Stimulated activated CD8-positive, alpha-beta memory T cell treated with anti-CD3 and anti-CD28 coated beads, Interleukin-2, amount 100 ng/mL, for 1 hour (primary cell): ENCODE results near the gene TEAD1.

Source experiments
- DNase-seq, 2 donors: peaks; one replicate each; pipeline ENCODE4 v3.0.0-alpha.2; 2020; ENCODE audit warnings: low read depth in 2 of 2

Gene TEAD1

GRCh38 chr11:12809864-12810567 lies 135.8 kb downstream of the TEAD1 start:
- no peak for DNase-seq

DNA sequence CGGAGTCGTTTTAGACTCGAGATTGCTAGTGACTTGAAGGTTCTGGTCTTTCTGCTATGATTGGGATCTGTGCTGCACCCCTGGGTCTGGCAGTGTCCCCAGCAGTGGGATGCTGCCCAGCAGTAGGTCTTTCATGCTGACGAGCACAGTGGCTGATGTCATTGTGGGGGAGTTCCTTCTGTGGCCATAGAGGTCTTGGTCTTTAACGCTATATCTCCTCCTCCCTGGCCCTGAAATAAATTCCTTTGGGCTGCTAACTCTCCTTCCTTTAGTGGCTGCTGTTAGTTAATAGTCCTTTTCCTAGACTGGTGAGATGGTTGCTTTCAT lies 136.3 kb downstream of the TEAD1 start:
- no peak for DNase-seq

DNA sequence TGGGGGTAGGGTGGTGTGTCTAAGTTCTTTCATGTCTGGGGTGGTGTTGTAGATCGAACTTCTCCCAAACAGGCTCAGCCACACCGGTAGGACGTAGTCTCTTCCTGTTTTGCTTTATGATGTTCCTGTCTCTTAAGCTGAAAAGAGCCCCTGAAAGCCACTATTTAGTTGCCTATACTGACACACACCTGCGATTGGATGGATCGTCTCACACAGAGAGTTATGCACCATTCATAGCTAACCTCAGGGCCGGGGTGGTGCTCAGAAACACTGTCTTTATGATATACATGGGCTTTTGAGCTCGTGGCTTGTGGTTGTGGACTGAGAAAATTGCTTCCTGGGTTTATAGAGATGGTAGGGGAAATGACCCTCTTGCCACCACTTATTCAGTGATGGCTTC lies 137.6 kb downstream of the TEAD1 start:
- no peak for DNase-seq

DNA sequence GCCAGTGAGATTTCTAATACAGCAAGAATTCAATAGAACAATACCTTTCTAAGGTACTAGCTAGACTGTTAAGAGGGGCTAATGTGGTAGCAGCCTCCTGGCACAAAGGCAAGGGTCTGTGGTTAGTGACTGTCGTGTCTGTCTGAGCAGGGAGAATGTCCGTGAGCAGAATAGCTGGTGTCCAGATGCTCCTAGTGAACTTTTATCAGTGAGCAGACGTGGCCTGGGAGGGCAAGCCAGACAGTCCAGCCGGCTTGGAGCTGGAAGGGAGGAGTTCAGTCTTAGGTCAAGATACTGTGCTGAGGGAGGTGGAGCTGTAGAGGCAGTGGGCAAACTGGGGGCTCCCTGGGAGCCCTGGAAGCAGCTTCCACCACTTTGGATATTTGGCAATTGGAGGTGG lies 138.6 kb downstream of the TEAD1 start:
- no peak for DNase-seq

- DNase-seq, result no peak
Observed at GRCh38 chr11:12813371-12814225, 139.4 kb downstream of the TEAD1 start.

DNA sequence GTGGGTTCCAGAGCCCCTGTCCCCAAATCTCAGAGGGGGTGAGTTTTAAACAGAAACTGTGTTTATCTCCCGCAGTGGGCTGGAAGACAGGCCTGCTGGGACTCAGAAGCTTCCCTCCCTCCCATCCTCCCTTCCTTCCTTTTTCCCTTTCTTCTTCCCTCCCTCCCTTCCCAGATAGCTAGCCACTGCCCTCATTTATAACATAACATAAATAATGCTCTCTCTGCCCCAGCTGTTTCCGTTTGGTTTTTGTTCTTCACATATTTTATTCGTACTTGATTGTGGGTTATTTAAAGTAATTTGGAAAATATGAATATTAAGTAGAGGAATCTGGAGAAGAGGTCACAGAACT lies 140.9 kb downstream of the TEAD1 start:
- DNase-seq, result no peak

DNA sequence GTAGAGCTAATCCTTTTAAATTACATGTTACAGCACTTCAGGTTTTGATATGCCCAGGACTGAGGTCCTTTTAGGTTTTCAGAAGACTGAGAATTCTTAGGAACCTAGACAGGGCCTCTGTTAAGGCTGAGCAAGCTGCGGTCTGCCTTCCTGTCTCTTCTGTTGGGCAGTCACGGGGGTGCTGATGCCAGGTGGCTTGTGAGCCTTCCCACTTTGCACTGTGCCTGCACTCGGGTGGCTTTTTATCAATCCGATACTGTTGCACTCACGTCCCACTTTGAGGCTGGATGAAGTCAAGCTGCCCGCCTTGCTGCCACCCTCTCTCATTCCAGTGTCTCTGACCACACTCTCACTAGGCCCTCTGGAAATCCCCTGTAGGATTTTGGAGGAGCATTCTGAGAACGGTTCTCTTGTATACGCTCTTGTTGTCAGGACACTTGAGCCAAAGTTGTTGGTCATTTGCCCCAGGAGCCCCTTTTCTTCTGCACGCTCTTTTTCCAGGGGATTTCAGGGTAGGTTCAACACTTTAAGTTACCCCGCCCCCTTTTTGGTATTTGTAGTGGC lies 141.8 kb downstream of the TEAD1 start:
- no peak for DNase-seq

DNA sequence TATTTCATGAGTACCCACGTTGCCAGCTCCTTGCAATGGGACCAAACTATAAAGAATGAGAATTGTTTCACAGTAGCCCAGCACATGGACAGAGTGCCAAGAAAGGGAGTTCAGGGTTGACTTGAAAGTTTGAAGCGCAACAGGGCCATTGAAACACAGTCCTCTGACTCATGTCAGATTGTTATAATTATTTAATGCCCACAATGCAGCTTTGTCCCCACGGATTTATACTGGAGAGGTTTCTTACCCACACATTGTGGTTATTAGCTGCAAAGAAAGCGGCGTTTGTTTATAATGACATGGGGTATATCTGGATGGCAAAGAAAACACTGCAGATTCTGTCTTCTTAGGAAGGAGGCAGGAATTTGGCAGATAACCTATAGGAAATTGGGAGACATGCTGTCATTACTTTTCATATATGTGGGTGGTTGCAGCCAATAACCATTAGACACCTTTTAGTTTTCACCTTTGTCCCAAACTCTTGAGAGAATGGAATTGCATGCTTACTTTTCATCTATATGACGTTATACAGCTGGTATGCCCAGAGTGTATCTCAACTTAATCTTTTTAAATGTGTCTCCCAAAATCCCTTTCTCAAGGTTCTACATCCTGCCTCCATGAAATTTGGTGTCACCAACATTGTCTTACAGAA lies 143.6 kb downstream of the TEAD1 start:
- no peak for DNase-seq

DNA sequence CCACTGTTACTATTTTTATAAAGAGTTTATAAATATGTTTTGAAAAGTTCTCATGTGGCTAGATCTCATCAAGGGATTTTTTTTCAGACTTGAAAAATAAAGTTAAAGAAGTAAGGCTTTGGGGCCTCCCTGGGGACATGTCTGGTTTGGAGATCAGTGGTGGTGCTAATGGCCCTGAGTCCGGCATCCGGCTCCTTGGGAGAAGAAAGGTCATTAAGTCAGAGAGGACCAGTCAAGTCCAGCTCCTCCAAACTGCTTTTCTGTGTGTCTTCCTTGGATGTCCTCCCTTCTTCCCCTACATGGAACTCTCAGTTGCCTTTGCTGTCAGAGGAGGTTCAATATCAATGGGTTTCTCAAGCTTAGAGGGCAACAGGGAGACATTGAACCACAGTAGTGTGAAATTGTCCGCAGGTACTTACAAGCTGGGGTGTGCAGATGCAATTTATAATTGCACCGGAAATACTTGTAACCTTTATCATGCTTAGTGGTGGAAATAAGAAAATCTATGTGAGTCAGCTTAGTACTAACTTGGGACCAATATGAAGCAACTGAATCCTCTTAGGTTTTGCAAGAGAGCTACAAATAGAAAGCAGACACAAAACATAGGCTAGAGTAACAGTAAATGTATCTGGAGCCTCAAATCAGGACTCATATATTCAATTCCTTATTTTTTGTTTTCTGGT lies 144.3 kb downstream of the TEAD1 start:
- DNase-seq, result no peak

DNA sequence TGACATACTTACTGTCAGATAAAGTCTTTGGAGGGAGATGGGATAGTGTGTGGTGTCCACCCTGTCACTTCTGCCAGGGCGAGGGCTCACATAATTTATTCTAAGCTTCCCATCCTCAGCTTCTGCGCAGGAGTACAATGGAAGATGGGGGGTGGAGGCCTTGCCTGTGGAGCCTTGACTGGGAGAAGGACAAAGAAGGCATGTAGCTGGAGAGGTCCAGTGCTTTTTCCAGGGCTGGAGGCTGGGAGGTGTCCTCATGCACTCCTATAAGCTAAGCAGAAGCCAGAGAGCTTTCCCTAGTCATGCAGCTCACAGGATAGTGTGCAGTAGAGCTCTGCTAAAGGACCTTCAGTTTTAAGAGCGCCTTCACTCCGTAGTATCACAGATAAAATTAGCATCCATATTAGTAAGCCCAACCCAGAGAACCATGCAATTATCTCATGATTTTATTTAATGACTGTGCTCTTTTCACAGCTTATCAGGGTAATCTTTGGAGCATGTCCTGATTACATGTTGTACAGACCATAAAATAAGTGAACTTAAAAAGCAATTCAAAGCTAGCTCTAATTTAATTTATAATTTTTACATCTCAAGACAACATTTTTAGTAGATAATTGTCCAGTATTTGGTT lies 148.3 kb downstream of the TEAD1 start:
- no peak for DNase-seq

- DNase-seq, result no peak
Observed at GRCh38 chr11:12824281-12825041, 150.2 kb downstream of the TEAD1 start.

DNA sequence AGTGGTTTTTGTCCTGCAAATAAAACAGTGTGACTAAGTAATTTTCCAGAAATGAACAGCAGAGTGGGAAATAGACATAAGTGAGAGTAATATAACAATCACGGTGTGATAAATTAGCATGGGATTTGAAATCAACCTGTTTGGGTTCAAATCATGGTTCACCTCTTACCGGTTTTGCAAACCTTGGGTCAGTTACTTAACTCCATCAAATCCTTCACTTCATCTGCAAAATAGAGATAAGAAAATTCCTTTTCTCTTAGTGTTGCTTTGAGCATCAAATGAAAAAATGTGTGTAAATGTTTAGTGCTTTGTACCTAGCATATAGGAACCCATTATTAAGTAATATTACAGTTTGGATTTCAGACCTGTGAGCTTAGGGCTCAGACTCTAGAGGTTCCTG lies 152.2 kb downstream of the TEAD1 start:
- no peak for DNase-seq

DNA sequence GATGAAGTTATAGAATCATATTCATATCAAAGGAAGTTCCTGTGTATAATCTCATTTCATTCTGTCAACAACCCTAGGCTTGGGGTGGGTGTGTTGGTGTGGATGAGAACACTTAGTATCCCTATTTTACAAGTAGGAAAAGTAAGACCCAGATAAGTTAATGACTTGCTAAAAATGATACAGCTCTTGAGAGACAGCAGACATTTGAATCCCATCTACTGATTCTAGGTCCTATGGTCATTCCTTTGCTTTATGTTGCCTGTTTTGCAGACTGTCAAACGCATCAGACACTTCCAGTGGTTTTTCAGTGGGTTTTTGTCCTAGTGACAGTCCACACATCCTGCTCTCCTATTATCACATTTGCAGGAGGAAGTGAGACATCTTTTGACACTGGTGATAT lies 153.1 kb downstream of the TEAD1 start:
- no peak for DNase-seq

DNA sequence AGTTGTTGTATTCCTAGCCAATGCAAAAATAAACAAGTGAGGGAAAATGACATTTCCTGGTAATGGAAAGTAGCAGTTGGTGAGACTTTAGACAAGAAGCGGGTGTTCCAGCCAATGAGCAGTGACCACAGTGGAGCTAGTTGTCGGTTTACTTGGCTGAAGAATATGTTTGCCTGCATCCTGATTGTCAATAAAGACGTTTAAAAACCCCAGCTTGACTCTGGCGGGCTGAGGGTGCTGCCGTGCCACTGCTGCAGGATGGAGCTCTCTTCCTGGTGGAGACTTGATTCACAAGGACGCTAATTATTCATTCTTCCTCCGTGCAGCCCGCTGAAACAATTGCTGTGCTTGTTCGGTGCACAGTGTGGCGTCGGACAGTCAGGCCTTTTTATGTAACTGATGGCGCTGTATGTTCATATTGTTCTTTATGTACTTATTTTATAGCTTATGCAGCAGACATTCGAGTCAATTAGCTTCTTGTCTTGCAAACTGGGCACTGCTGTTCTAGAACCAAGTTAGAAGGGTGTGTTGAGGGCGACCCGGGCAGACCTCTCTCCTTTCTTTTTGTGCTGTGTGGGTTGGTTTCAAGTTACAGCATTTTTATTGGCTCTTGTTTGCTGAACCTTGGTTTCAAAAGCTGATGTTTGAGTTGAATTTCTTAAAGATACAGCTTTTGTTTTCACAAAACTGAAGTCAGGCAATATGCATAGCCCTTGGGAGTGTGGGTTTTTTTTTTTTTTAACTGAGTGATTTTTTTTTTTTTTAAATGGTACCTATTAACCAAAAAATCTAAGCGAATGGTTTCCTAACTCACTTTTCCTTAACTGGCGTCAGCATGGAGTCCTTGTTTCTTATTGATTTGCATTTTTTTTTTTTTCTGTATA lies 153.9 kb downstream of the TEAD1 start:
- DNase-seq, result no peak

DNA sequence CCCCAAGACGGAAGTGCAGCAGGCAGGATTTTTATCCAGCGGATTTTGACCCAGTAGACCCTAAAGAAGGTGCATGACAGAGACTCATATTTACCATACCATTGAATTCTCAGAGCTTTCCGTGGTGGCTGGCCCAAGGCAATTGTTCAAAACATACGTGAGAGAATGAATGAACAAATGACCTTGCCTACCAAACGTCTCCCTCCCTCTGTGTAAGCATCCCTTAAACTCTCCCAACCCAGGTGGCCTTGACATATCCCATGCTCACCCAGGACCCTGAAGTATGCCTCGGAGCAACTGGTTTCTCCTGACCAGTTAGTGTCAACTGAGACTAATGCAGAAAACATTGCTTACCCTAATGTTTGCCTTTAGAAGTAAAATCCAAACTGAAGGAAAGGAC lies 154.9 kb downstream of the TEAD1 start:
- DNase-seq, result no peak

- no peak for DNase-seq
Observed at GRCh38 chr11:12829540-12830314, 155.5 kb downstream of the TEAD1 start.

- no peak for DNase-seq
Observed at GRCh38 chr11:12831471-12832202, 157.4 kb downstream of the TEAD1 start.

- DNase-seq, result no peak
Observed at GRCh38 chr11:12832480-12833224, 158.4 kb downstream of the TEAD1 start.
